ENCODE data around the gene KCMF1. TPM values are rescaled to one million over a fixed set of nuclear protein-coding genes. Genes with fewer than 3 reads are reported as not detected.

The KCMF1 gene
- total and polyA plus RNA-seq, 9 of the 15 experiments (the other 6 are each of a cell fraction or from before 2014, with no cell fraction given) = 6.8 to 88.2 (median 46.5) TPM

- 0 out of 2 replicates have a peak, but pooled peaks have one; percentile 12 for TF ChIP-seq ETV1 (tag; conservative IDR thresholded peaks at IDR 0.05; ENCODE audit: low read depth)
- TF ChIP-seq ADNP (tag; IDR thresholded peaks at IDR 0.05) = peak; percentile 83
- TF ChIP-seq GTF2E2 (tag; IDR thresholded peaks at IDR 0.05) = peak; percentile 64
- peak in 1 of 2 experiments; percentile 10; a peak in 1 of 4 replicates for TF ChIP-seq HDAC1 (IDR thresholded peaks at IDR 0.05)
- peak; percentile 52 for TF ChIP-seq BRD9 (IDR thresholded peaks at IDR 0.05; ENCODE audit: low read depth, partially characterized antibody)
- no peak for TF ChIP-seq ZNF655 (CRISPR knock-in tag; IDR thresholded peaks at IDR 0.05)
- peak; percentile 82; the same call in 1 of the 2 replicates for TF ChIP-seq L3MBTL2 (IDR thresholded peaks at IDR 0.05)
- TF ChIP-seq HDAC2 (IDR thresholded peaks at IDR 0.05) = peak; percentile 45; the same call in 1 of the 2 replicates
- no peak for TF ChIP-seq JUND (IDR thresholded peaks at IDR 0.05; ENCODE audit: borderline replicate concordance, low read depth, low read length)
- no peak for TF ChIP-seq JUND (tag; IDR thresholded peaks at IDR 0.05; ENCODE audit: borderline replicate concordance, low read depth, low read length)
- no peak for TF ChIP-seq ZFP1 (CRISPR knock-in tag; IDR thresholded peaks at IDR 0.05)
- peak in 1 of 2 experiments; percentile 49; a peak in 1 of 4 replicates for TF ChIP-seq RCOR1 (IDR thresholded peaks at IDR 0.05; ENCODE audit: borderline replicate concordance in 1 of 2, low read depth in 2 of 2, low read length in 2 of 2)
- peak; percentile 54 for TF ChIP-seq ELF1 (tag; IDR thresholded peaks at IDR 0.05)
- TF ChIP-seq SPI1 (IDR thresholded peaks at IDR 0.05; ENCODE audit: borderline replicate concordance, low read depth, low read length) = peak; percentile 13; the same call in 1 of the 2 replicates
- no peak for TF ChIP-seq ZFP91 (CRISPR knock-in tag; IDR thresholded peaks at IDR 0.05)
These were observed 1.3 kb upstream of the KCMF1 start (continued) for GRCh38 chr2:84969511-84970209.

Measured in K562 (cell line).